ENCODE measurements around the gene TOM1L1. TPM values are rescaled to one million over a fixed set of nuclear protein-coding genes. Genes with fewer than 3 reads are reported as not detected.

TOM1L1 gene
- total and polyA plus RNA-seq, 2 of the 8 experiments (the other 6 are each of a cell fraction or from before 2014, with no cell fraction given), result 47.0 to 60.8 TPM

DNA sequence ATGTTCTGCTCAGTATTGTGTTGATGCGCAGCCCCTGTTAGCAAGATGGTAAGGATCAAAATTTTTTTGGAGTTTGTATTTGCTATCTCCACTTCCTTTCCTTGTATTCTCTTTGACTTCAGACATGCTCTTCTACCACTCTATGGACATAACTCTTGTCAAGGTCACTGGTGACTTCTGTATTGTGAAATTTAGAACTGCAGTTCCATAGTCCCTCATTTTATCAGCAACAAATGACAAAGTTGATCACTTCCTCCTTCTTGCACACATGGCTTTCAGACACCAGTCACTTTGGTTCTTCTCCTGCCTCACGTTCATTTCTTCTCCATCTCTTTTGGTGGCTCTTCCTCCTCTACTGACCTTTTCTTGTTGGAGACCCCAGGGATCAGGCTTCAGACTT is 46.7 kb downstream of the TOM1L1 start:
- POLR2A ChIA-PET (ENCODE audit: partially characterized antibody), result no interaction called here
- peaks cover 18 to 52% (median 42%) of the 10 kb centered on the region in 4 experiments for H3K36me3 ChIP-seq (ENCODE audit: control insufficient read depth in 2 of 4, insufficient read depth in 4 of 4, low read length in 3 of 4)
- H4K5ac ChIP-seq (ENCODE audit: insufficient read length, low read depth, low read length), result no peak overlapping the region
- H4K20me1 ChIP-seq (replicated peaks in 1 of 2; ENCODE audit: control insufficient read depth in 1 of 2, insufficient read depth in 2 of 2, low read length in 2 of 2), result peaks cover 0 to 3% of the 10 kb centered on the region in 2 experiments
- DNase-seq (ENCODE audit: low read depth in 1 of 2, low spot score in 2 of 2) (no peak), FAIRE-seq (no peak)
- H3K79me1 ChIP-seq (ENCODE audit: low read depth, low read length), result no peaks in the 10 kb centered on the region
- H3K23ac ChIP-seq (ENCODE audit: insufficient read length), result no peak overlapping the region
- no peak overlapping the region for H3K9ac ChIP-seq (replicated peaks in 1 of 4; ENCODE audit: extremely low read depth in 1 of 4, low read depth in 3 of 4, low read length in 3 of 4)
- no peak overlapping the region for H2BK5ac ChIP-seq (ENCODE audit: low read depth, low read length)
- no peaks in the 10 kb centered on the region for H3K9me3 ChIP-seq (ENCODE audit: insufficient read depth in 2 of 2, low read depth in 1 of 2, low read length in 1 of 2)
- H4K91ac ChIP-seq (replicated peaks; ENCODE audit: insufficient read length, low read length), result no peak overlapping the region
- no peak overlapping the region for H3K27ac ChIP-seq (ENCODE audit: low read depth, low read length)
- H3K4me1 ChIP-seq (replicated peaks in 1 of 4; ENCODE audit: control insufficient read depth in 3 of 4, insufficient read depth in 4 of 4, low read length in 3 of 4), result no peaks in the 10 kb centered on the region
- H3K4me2 ChIP-seq (ENCODE audit: insufficient read depth in 1 of 2, low read depth in 2 of 2, low read length in 2 of 2), result no peak overlapping the region
- no peak overlapping the region for H4K8ac ChIP-seq (ENCODE audit: extremely low read depth, insufficient read depth, low read length)
- no peak overlapping the region for H3K56ac ChIP-seq (replicated peaks; ENCODE audit: insufficient read length, low read depth, low read length)
- no peaks in the 10 kb centered on the region for H3K79me2 ChIP-seq (ENCODE audit: control insufficient read depth in 1 of 2, insufficient read depth in 2 of 2, low read length in 2 of 2)
- no peak overlapping the region for H2AK5ac ChIP-seq (ENCODE audit: low read depth, low read length)
- H2AFZ ChIP-seq (ENCODE audit: low read length), result no peak overlapping the region
- no peak overlapping the region for H2BK20ac ChIP-seq (ENCODE audit: low read length)
- H3K23me2 ChIP-seq (ENCODE audit: low read depth, low read length), result no peaks in the 10 kb centered on the region; the same call in 1 of the 2 replicates
- no peak overlapping the region for H3K4me3 ChIP-seq (ENCODE audit: extremely low read depth in 1 of 4, insufficient read depth in 2 of 4, low read depth in 3 of 4, low read length in 4 of 4)
- H2BK15ac ChIP-seq (ENCODE audit: low read length), result no peak overlapping the region
- H3K27me3 ChIP-seq (replicated peaks in 1 of 4; ENCODE audit: control insufficient read depth in 3 of 4, extremely low read depth in 1 of 4, insufficient read depth in 3 of 4, low read length in 3 of 4), result peaks cover 0 to 2% (median 0%) of the 10 kb centered on the region in 4 experiments; a peak in 1 of 7 replicates
- CTCF ChIA-PET (ENCODE audit: partially characterized antibody), result no interaction called here
- WGBS, 2 experiments (ENCODE audit: extremely low coverage in 1 of 2, insufficient coverage in 1 of 2, insufficient read length in 1 of 2, insufficient replicate concordance in 2 of 2, low coverage in 1 of 2, low lambda C conversion rate in 2 of 2, missing lambda C conversion rate in 1 of 2), result 96% methylated on average over 2 of the region's 2 CpGs; no CpG with 5 or more reads in 1 of the 2 experiments
- no peak overlapping the region for H2BK120ac ChIP-seq (replicated peaks; ENCODE audit: low read depth, low read length)
- H3K18ac ChIP-seq (ENCODE audit: extremely low read depth, low read length), result no peak overlapping the region
- H3K4ac ChIP-seq (replicated peaks; ENCODE audit: insufficient read length, low read depth, low read length), result no peak overlapping the region
- no peak overlapping the region for H3K14ac ChIP-seq (ENCODE audit: insufficient read length)
- no peak overlapping the region for H2BK12ac ChIP-seq (ENCODE audit: low read depth, low read length)
- TF ChIP-seq CBX5 (IDR thresholded peaks at IDR 0.05; ENCODE audit: low read depth, low read length) (no peak), SP1 (IDR thresholded peaks at IDR 0.05; ENCODE audit: low read depth, low read length) (no peak), TEAD4 (IDR thresholded peaks at IDR 0.05; ENCODE audit: low read depth, low read length) (no peak), FOSL1 (IDR thresholded peaks at IDR 0.05; ENCODE audit: insufficient read depth, low read depth, low read length) (no peak), KDM4A (IDR thresholded peaks at IDR 0.05; ENCODE audit: low read depth, low read length, severe bottlenecking) (no peak), BCL11A (IDR thresholded peaks at IDR 0.05; ENCODE audit: low read depth in 2 of 2, low read length in 2 of 2) (no peak), CHD2 (IDR thresholded peaks at IDR 0.05; ENCODE audit: low read length) (no peak)
